Prostate gland (tissue), 2 donors: ENCODE results near the gene UBE2H. TPM values are rescaled to one million over a fixed set of nuclear protein-coding genes. Genes with fewer than 3 reads are reported as not detected.

Experiments
- DNase-seq: peaks from one replicate; pipeline ENCODE4 v3.0.0-alpha.2; 2019; ENCODE audit warnings: low spot score
- H3K27ac ChIP-seq, 2 donors: fragments of 200-600 bp; sonication (generic); 2 replicates each; pipeline ENCODE4 v1.5.1; 2017 to 2019
- H3K27me3 ChIP-seq: fragments of 200-600 bp; sonication (generic); replicated peaks from 2 replicates; pipeline ENCODE4 v1.5.1; 2019; ENCODE audit not compliant: insufficient read depth
- H3K36me3 ChIP-seq, 2 donors: fragments of 200-600 bp; sonication (generic); 1 replicate in 1 of 2; 2 replicates in 1 of 2; pipeline versions ENCODE4 v1.5.1 to v1.8.1; 2017 to 2019
- H3K4me1 ChIP-seq: fragments of 200-600 bp; sonication (generic); replicated peaks from 2 replicates; pipeline ENCODE4 v1.5.1; 2019
- H3K4me3 ChIP-seq, 2 donors: fragments of 200-600 bp; sonication (generic); 2 replicates each; pipeline ENCODE4 v1.5.1; 2017 to 2019
- H3K9me3 ChIP-seq: fragments of 200-600 bp; sonication (generic); 2 replicates; pipeline ENCODE4 v1.5.1; 2017
- CTCF ChIP-seq, 4 experiments: fragments of 200-600 bp in 2 of 4; fragments of 450-650 bp in 2 of 4; sonication (generic) in 2 of 4; IDR thresholded peaks; 1 replicate in 3 of 4; 2 replicates in 1 of 4; pipeline ENCODE4 v1.5.1; 2016 to 2019; ENCODE audit warnings: antibody characterized with exemption in 4 of 4, mild to moderate bottlenecking in 2 of 4, moderate library complexity in 2 of 4
- POLR2A ChIP-seq: fragments of 450-650 bp; IDR thresholded peaks from one replicate; pipeline ENCODE4 v1.6.1; 2016; ENCODE audit warnings: antibody characterized with exemption, mild to moderate bottlenecking
- POLR2AphosphoS5 ChIP-seq: sonication (generic); formaldehyde crosslinking; IDR thresholded peaks from one replicate; pipeline ENCODE4 v1.6.1; 2017; ENCODE audit warnings: antibody characterized with exemption
- WGBS: methylation state at CpG from one replicate; pipeline ENCODE4 v1.1.5; 2018; 5-methylcytosine and 5-hydroxymethylcytosine counted together
- intact Hi-C: fragments of 100-400 bp; cut with DNase I; formaldehyde crosslinking; loops from one replicate; pipeline ENCODE4 v1.14.2; 2022
- total RNA-seq, 2 donors: library from RNA; depleted of rRNA; stranded (reverse); fragments of >200 nt; gene quantifications; one replicate each; pipeline ENCODE4 v1.1.0, GENCODE V29; 2016

Gene UBE2H
- total RNA-seq, 2 donors from 2014 or later = 78.4 to 105 TPM

- Histone ChIP-seq H3K27me3 (no peaks in the 10 kb centered on the region), H3K4me3 (no peak overlapping the region), H3K27ac (peak overlapping the region; percentile 0 to 36), H3K9me3 (no peaks in the 10 kb centered on the region), H3K36me3 (no peaks in the 10 kb centered on the region), H3K4me1 (peaks cover 5% of the 10 kb centered on the region)
- DNase-seq = no peak
- TF ChIP-seq CTCF (IDR thresholded peaks at IDR 0.05) (no peak), POLR2A (no peak), POLR2AphosphoS5 (no peak)
- WGBS = 64% methylated on average over 2 of the region's 2 CpGs
- intact Hi-C loops = no loop called here
Measured at GRCh38 chr7:129859183-129859582, 93.6 kb downstream of the UBE2H start.

- no peak for TF ChIP-seq POLR2AphosphoS5
- TF ChIP-seq POLR2A = no peak
Measured at GRCh38 chr7:129858490-129858889, 94.3 kb downstream of the UBE2H start.

GRCh38 chr7:129857313-129857712, 95.4 kb downstream of the UBE2H start:
- no peak overlapping the region for H3K4me3 ChIP-seq
- no peak overlapping the region for H3K27ac ChIP-seq
- intact Hi-C loops = no loop called here
- no peaks in the 10 kb centered on the region for H3K9me3 ChIP-seq
- DNase-seq = no peak
- H3K27me3 ChIP-seq = no peaks in the 10 kb centered on the region
- H3K36me3 ChIP-seq = no peaks in the 10 kb centered on the region
- 78% methylated on average over 1 of the region's 1 CpG for WGBS
- no peak for TF ChIP-seq CTCF (IDR thresholded peaks at IDR 0.05)
- TF ChIP-seq POLR2A = no peak
- TF ChIP-seq POLR2AphosphoS5 = no peak
- peaks cover 9% of the 10 kb centered on the region for H3K4me1 ChIP-seq

More at GRCh38 chr7:129858490-129858889, 94.3 kb downstream of the UBE2H start:
- intact Hi-C loops = no loop called here
- Histone ChIP-seq H3K27me3 (no peaks in the 10 kb centered on the region), H3K4me1 (peaks cover 7% of the 10 kb centered on the region), H3K9me3 (no peaks in the 10 kb centered on the region), H3K36me3 (no peaks in the 10 kb centered on the region), H3K4me3 (no peak overlapping the region), H3K27ac (peak overlapping the region; percentile 0 to 36)
- DNase-seq = no peak
- WGBS = 58% methylated on average over 2 of the region's 2 CpGs

GRCh38 chr7:129855935-129856717, 96.6 kb downstream of the UBE2H start:
- WGBS = 87% methylated on average over 5 of the region's 5 CpGs
- Histone ChIP-seq H3K27ac (peak overlapping the region in 1 of 2 donors; percentile 36), H3K4me3 (no peak overlapping the region), H3K4me1 (peaks cover 9% of the 10 kb centered on the region), H3K27me3 (no peaks in the 10 kb centered on the region), H3K36me3 (no peaks in the 10 kb centered on the region), H3K9me3 (no peaks in the 10 kb centered on the region)
- TF ChIP-seq POLR2AphosphoS5 (no peak), CTCF (IDR thresholded peaks at IDR 0.05) (no peak), POLR2A (no peak)
- intact Hi-C loops = no loop called here
- DNase-seq = no peak

GRCh38 chr7:129855234-129855673, 97.5 kb downstream of the UBE2H start:
- TF ChIP-seq POLR2AphosphoS5 (no peak), CTCF (IDR thresholded peaks at IDR 0.05) (no peak), POLR2A (no peak)
- no peaks in the 10 kb centered on the region for H3K27me3 ChIP-seq
- no peak overlapping the region for H3K4me3 ChIP-seq
- intact Hi-C loops = no loop called here
- 32% methylated on average over 6 of the region's 6 CpGs for WGBS
- H3K9me3 ChIP-seq = no peaks in the 10 kb centered on the region
- no peak for DNase-seq
- H3K4me1 ChIP-seq = peaks cover 9% of the 10 kb centered on the region
- H3K36me3 ChIP-seq = no peaks in the 10 kb centered on the region
- H3K27ac ChIP-seq = peak overlapping the region in 1 of 2 donors; percentile 53
